OCI-LY1 (cell line): Measurements from ENCODE around the gene YBEY.

Experiments used
- H2AFZ ChIP-seq: fragments of 200-600 bp; sonication (generic), shearing (Covaris generic); 2 replicates; pipeline ENCODE4 v1.6.0; 2014; ENCODE audit warnings: antibody characterized with exemption, mild to moderate bottlenecking, low read length
- H3F3A ChIP-seq: fragments of 200-600 bp; sonication (generic), shearing (Covaris generic); 2 replicates; pipeline ENCODE4 v1.6.0; 2014; ENCODE audit warnings: mild to moderate bottlenecking, antibody characterized with exemption, low read length, moderate library complexity; ENCODE audit not compliant: insufficient read depth
- H3K27ac ChIP-seq: fragments of 200-600 bp; sonication (generic); 2 replicates; pipeline ENCODE4 v1.5.1; 2014; ENCODE audit warnings: low read length, mixed run types, mild to moderate bottlenecking, low read depth; ENCODE audit not compliant: poor library complexity, severe bottlenecking
- H3K27me3 ChIP-seq: fragments of 200-600 bp; sonication (generic); 2 replicates; pipeline ENCODE4 v1.6.0; 2014; ENCODE audit warnings: antibody characterized with exemption, mild to moderate bottlenecking, low read length, moderate library complexity; ENCODE audit not compliant: insufficient read depth
- H3K36me3 ChIP-seq: fragments of 200-600 bp; sonication (generic); 2 replicates; pipeline ENCODE4 v1.6.1; 2014; ENCODE audit warnings: mild to moderate bottlenecking, antibody characterized with exemption, low read length, moderate library complexity, mixed read lengths; ENCODE audit not compliant: insufficient read depth
- H3K4me1 ChIP-seq: fragments of 200-600 bp; sonication (generic); 2 replicates; pipeline ENCODE4 v1.5.1; 2014; ENCODE audit warnings: mild to moderate bottlenecking, low read length, moderate library complexity; ENCODE audit not compliant: insufficient read depth, severe bottlenecking
- H3K4me2 ChIP-seq: fragments of 200-600 bp; sonication (generic), shearing (Covaris generic); 2 replicates; pipeline ENCODE4 v1.6.1; 2014; ENCODE audit warnings: low read length
- H3K4me3 ChIP-seq: fragments of 200-600 bp; sonication (generic); 2 replicates; pipeline ENCODE4 v1.5.1; 2014; ENCODE audit warnings: low read length, low read depth, mild to moderate bottlenecking, mixed read lengths; ENCODE audit not compliant: poor library complexity, severe bottlenecking
- H3K79me2 ChIP-seq: fragments of 200-600 bp; shearing (Covaris generic); 2 replicates; pipeline ENCODE4 v1.6.1; 2016; ENCODE audit warnings: mixed run types, low read length, mixed read lengths; ENCODE audit not compliant: insufficient read depth
- H3K9ac ChIP-seq: fragments of 200-600 bp; sonication (generic), shearing (Covaris generic); 2 replicates; pipeline ENCODE4 v1.6.1; 2014; ENCODE audit warnings: mild to moderate bottlenecking, low read length, mixed read lengths
- H3K9me2 ChIP-seq: fragments of 200-600 bp; sonication (generic), shearing (Covaris generic); 2 replicates; pipeline ENCODE4 v1.6.1; 2014; ENCODE audit warnings: low read depth, mild to moderate bottlenecking, low read length, mixed read lengths
- H3K9me3 ChIP-seq: fragments of 200-600 bp; shearing (Covaris generic); 2 replicates; pipeline ENCODE4 v1.6.1; 2014; ENCODE audit warnings: low read length, mixed read lengths
- H4K20me1 ChIP-seq: fragments of 200-600 bp; sonication (generic), shearing (Covaris generic); 2 replicates; pipeline ENCODE4 v1.6.0; 2016; ENCODE audit warnings: mild to moderate bottlenecking, low read length; ENCODE audit not compliant: insufficient read depth
- CTCF ChIP-seq: fragments of 200-600 bp; sonication (generic), shearing (Covaris generic); IDR thresholded peaks from 2 replicates; pipeline ENCODE4 v1.5.1; 2017; ENCODE audit warnings: mild to moderate bottlenecking, antibody characterized with exemption, low read length, moderate library complexity, mixed read lengths
- EZH2 ChIP-seq: fragments of 200-600 bp; sonication (generic), shearing (Covaris generic); IDR thresholded peaks from 2 replicates; pipeline ENCODE4 v1.8.0; 2017; ENCODE audit warnings: borderline replicate concordance, mixed run types, mild to moderate bottlenecking, antibody characterized with exemption, low read length, moderate library complexity, mixed read lengths

Gene YBEY

GRCh38 chr21:46243325-46243724, 42.8 kb upstream of the YBEY start:
- H3K4me3 ChIP-seq, result no peak overlapping the region
- no peak overlapping the region for H3K27ac ChIP-seq
- H3K79me2 ChIP-seq, result no peaks in the 10 kb centered on the region
- peaks cover 8% of the 10 kb centered on the region for H3K4me1 ChIP-seq
- no peaks in the 10 kb centered on the region for H4K20me1 ChIP-seq
- H3F3A ChIP-seq, result no peaks in the 10 kb centered on the region
- H3K36me3 ChIP-seq, result peaks cover 97% of the 10 kb centered on the region
- no peak overlapping the region for H2AFZ ChIP-seq
- H3K9me3 ChIP-seq, result no peaks in the 10 kb centered on the region
- no peak overlapping the region for H3K4me2 ChIP-seq
- H3K9me2 ChIP-seq, result no peaks in the 10 kb centered on the region
- TF ChIP-seq EZH2 (no peak), CTCF (no peak)
- H3K27me3 ChIP-seq, result no peaks in the 10 kb centered on the region
- no peak overlapping the region for H3K9ac ChIP-seq

GRCh38 chr21:46243960-46244361, 42.2 kb upstream of the YBEY start:
- no peaks in the 10 kb centered on the region for H3K27me3 ChIP-seq
- no peak overlapping the region for H3K9ac ChIP-seq
- H3K79me2 ChIP-seq, result no peaks in the 10 kb centered on the region
- H3K9me3 ChIP-seq, result no peaks in the 10 kb centered on the region
- H2AFZ ChIP-seq, result no peak overlapping the region
- H3K9me2 ChIP-seq, result no peaks in the 10 kb centered on the region
- no peaks in the 10 kb centered on the region for H3F3A ChIP-seq
- H3K4me2 ChIP-seq, result no peak overlapping the region
- TF ChIP-seq EZH2 (no peak), CTCF (no peak)
- no peaks in the 10 kb centered on the region for H4K20me1 ChIP-seq
- no peak overlapping the region for H3K27ac ChIP-seq
- H3K4me3 ChIP-seq, result no peak overlapping the region
- peaks cover 97% of the 10 kb centered on the region for H3K36me3 ChIP-seq
- H3K4me1 ChIP-seq, result peaks cover 11% of the 10 kb centered on the region

- Histone ChIP-seq H3K27me3 (no peaks in the 10 kb centered on the region), H3K9me3 (no peaks in the 10 kb centered on the region), H4K20me1 (no peaks in the 10 kb centered on the region), H3K4me2 (no peak overlapping the region), H3K9me2 (no peaks in the 10 kb centered on the region), H3K4me3 (no peak overlapping the region), H3K79me2 (no peaks in the 10 kb centered on the region), H3K9ac (no peak overlapping the region), H2AFZ (no peak overlapping the region), H3K4me1 (peaks cover 11% of the 10 kb centered on the region), H3K36me3 (peaks cover 97% of the 10 kb centered on the region), H3K27ac (no peak overlapping the region), H3F3A (no peaks in the 10 kb centered on the region)
- no peak for TF ChIP-seq CTCF
- TF ChIP-seq EZH2, result no peak
Observed at GRCh38 chr21:46244602-46245001, 41.5 kb upstream of the YBEY start.
